Subcutaneous abdominal adipose tissue (tissue), 5 donors: ENCODE data around the gene SPATA3.

Source experiments
- H3K27ac ChIP-seq: one replicate; pipeline ENCODE4 v1.7.0; 2013; ENCODE audit warnings: low read depth, mild to moderate bottlenecking, inconsistent platforms, low read length, moderate library complexity
- H3K27me3 ChIP-seq, 5 donors: one replicate each; pipeline ENCODE4 v1.7.0; 2013; ENCODE audit warnings: low read length in 5 of 5, inconsistent platforms in 1 of 5; ENCODE audit not compliant: control insufficient read depth in 5 of 5, insufficient read depth in 4 of 5
- H3K36me3 ChIP-seq, 5 donors: one replicate each; pipeline ENCODE4 v1.7.0; 2013; ENCODE audit warnings: low read length in 5 of 5; ENCODE audit not compliant: control insufficient read depth in 5 of 5, insufficient read depth in 5 of 5
- H3K4me1 ChIP-seq, 5 donors: one replicate each; pipeline ENCODE4 v1.7.0; 2013; ENCODE audit warnings: low read length in 5 of 5, mild to moderate bottlenecking in 3 of 5, moderate library complexity in 1 of 5; ENCODE audit not compliant: control insufficient read depth in 5 of 5, insufficient read depth in 5 of 5
- H3K4me3 ChIP-seq, 5 donors: one replicate each; pipeline ENCODE4 v1.7.0; 2013; ENCODE audit warnings: low read length in 5 of 5, low read depth in 1 of 5
- H3K9ac ChIP-seq, 5 donors: one replicate each; pipeline ENCODE4 v1.7.0; 2013; ENCODE audit warnings: low read length in 5 of 5, mild to moderate bottlenecking in 4 of 5, moderate library complexity in 3 of 5
- H3K9me3 ChIP-seq, 5 donors: one replicate each; pipeline ENCODE4 v1.7.0; 2013; ENCODE audit warnings: low read length in 5 of 5; ENCODE audit not compliant: control insufficient read depth in 5 of 5
- donor health status: healthy.
- donor health status: healthy.
- donor health status: healthy.
- donor health status: healthy.
- donor health status: healthy.

Gene SPATA3

DNA sequence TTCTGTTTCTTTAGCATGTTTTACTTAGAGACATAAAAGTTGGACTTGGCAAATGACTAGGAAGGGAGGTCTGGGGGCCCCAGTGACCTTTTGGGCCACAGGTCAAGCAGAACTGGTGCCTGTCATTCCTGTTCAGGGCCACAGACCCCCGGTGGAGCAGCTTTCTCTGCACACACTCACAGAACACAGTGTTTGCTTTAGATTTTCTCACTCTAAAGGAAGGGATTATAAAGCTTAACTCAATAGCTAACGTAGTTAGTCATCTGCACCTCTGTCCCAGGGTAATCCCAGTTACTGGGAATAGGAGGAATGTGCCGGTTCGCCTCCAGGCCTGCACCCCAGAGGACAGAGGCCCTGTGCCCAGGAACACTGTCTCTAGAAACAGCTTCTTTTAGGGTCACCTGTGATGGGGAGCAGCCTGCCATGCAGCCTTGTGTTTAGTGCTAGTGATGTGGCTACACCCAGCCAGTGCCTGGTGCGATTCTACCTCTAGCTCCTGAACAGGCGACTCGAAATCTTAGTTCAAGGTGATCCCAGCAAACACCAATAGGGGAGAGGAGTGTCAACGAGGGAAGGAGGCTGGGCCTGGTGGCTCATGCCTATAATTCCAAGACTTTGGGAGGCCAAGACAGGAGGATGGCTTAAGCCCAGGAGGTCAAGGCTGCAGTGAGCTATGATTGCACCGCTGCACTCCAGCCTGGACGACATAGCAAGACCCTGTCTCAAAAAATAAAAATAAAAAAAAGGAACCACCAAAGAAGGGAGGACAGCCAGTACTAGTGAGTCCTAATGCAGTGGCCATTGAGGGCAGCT, 11.6 kb downstream of the SPATA3 start:
- Histone ChIP-seq H3K36me3 (no peaks in the 10 kb centered on the region), H3K9me3 (peaks cover 0 to 2% (median 0%) of the 10 kb centered on the region in 5 donors), H3K9ac (no peak overlapping the region), H3K4me1 (no peaks in the 10 kb centered on the region), H3K4me3 (no peak overlapping the region), H3K27me3 (peaks cover 5 to 24% (median 15%) of the 10 kb centered on the region in 5 donors), H3K27ac (no peak overlapping the region)

DNA sequence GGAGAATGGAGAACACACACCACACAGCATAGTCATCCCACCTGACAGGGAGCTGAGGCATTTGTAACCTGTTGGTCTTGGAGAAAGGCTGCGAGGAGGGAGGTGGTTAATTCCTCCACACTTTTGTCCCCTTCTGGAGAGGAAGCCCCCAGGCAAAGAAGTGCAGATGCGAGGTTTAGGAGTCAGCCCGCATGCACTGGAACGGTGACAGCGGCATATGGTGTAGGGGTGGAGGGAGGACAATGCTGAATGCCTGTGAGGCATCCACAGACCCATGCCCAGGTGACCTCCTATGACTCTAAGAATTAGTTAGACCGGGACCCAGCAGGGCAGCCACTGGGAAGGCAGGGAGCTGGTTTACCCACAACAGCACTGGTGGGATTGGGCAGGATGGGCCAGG, 12.2 kb downstream of the SPATA3 start:
- Histone ChIP-seq H3K4me3 (no peak overlapping the region), H3K9ac (no peak overlapping the region), H3K4me1 (no peaks in the 10 kb centered on the region), H3K36me3 (no peaks in the 10 kb centered on the region), H3K27me3 (peaks cover 0 to 24% (median 10%) of the 10 kb centered on the region in 5 donors), H3K27ac (no peak overlapping the region), H3K9me3 (peaks cover 0 to 2% (median 0%) of the 10 kb centered on the region in 5 donors)

DNA sequence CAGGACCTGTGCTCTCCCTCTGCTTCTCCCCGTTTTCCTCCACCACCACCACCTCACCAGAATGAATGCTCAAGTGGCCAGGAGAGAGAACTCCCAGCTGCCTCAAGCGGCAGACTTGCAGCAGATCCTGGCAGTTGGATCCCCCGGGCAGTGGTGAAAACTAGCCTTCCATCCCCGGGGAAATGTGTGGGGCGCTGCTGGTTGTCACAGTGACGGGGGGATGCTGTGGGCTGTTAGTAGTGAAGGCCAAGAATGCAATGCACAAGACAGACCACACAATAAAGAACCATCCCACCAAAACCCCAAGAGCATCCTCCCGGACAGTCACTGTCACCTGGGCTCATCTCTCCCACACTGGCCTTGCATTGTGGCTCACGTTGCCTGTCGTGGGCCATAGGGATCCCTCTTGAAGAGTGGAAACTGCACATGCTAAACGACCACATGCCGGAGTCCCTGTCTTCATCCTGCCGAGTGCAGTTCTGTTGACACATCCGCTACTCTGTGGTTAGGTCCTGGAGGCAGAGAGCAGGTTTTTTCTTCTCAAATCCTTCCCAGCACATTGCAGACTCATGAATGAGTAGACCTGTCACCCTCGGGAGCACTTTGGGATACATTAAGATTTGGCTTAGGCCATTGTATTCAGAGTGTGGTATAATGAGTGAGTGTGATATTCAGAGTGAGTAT, 13.5 kb downstream of the SPATA3 start:
- H3K27ac ChIP-seq = no peak overlapping the region
- no peaks in the 10 kb centered on the region for H3K36me3 ChIP-seq
- peaks cover 0 to 21% (median 12%) of the 10 kb centered on the region in 5 donors for H3K27me3 ChIP-seq
- no peaks in the 10 kb centered on the region for H3K4me1 ChIP-seq
- H3K9me3 ChIP-seq = peaks cover 0 to 2% (median 0%) of the 10 kb centered on the region in 5 donors
- no peak overlapping the region for H3K9ac ChIP-seq
- no peak overlapping the region for H3K4me3 ChIP-seq

DNA sequence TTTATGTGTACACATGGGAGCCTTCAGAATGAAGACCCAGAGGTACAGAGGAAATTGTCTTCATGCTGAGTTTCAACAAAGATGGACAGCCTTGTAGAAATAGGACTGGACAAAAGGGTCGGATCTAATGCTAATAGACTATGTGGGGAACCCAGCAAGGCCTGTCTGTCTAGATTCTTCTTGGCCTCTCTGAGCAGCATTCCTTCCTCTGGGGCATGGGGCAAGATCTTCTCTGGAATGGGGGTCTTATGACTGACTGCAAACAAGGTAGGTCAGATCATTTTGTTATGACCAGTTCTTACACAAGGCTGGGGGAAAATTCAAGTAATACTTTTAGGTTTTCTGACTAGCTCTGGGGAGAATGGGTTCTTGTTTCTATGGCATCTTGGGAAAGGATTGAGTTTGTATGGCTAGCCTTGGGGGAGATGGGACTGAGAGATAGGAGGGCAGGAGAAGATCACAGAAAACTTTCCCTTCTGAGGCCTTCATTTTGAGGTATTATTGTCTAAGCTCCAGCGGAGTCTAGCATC, 14.3 kb downstream of the SPATA3 start:
- Histone ChIP-seq H3K27me3 (peaks cover 0 to 23% (median 12%) of the 10 kb centered on the region in 5 donors), H3K36me3 (no peaks in the 10 kb centered on the region), H3K4me3 (no peak overlapping the region), H3K9ac (no peak overlapping the region), H3K9me3 (peaks cover 0 to 2% (median 0%) of the 10 kb centered on the region in 5 donors), H3K27ac (no peak overlapping the region), H3K4me1 (no peaks in the 10 kb centered on the region)

DNA sequence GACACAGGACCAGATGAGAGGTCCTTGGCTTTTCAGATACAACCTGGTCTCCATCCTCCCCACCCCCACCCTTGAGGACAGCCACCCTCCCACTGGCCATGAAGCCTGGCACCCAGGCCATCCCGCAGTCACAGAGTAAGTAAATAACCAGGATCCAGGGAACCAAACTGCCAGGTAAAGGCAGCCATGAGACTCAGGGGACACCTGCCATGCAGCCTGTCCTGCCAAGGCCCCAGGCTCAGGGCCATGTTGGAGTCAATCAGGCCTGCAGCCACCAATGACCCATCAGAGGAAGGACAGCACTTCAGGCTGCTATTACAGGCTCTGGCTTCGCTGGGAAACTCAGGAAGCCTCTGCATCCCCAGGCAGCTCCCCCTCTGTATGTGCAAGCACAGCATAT, 15.6 kb downstream of the SPATA3 start:
- no peak overlapping the region for H3K27ac ChIP-seq
- no peak overlapping the region for H3K9ac ChIP-seq
- no peaks in the 10 kb centered on the region for H3K9me3 ChIP-seq
- peaks cover 0 to 25% (median 12%) of the 10 kb centered on the region in 5 donors for H3K27me3 ChIP-seq
- H3K4me3 ChIP-seq = no peak overlapping the region
- no peaks in the 10 kb centered on the region for H3K4me1 ChIP-seq
- H3K36me3 ChIP-seq = no peaks in the 10 kb centered on the region

DNA sequence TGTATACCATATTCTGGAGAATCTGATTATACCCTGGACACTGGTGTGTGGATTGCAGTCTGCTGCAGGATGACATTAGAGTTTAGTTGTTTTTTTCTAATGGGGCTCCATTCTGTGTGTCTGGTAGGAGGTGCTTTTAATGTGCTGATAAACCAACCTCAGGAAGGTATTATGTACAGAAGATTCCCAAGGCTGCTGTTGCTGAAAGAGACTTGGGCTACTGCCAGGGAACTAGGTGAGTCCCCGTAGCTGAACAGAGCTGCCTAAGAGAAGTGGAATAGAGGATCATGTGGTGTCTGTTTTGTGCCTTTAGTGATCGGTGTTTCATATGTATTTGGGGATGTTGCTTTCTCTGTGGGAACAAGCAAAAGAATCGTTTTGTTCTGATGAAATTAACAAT, 16.5 kb downstream of the SPATA3 start:
- Histone ChIP-seq H3K4me1 (no peaks in the 10 kb centered on the region), H3K36me3 (no peaks in the 10 kb centered on the region), H3K27me3 (peaks cover 0 to 27% (median 15%) of the 10 kb centered on the region in 5 donors), H3K9ac (no peak overlapping the region), H3K27ac (no peak overlapping the region), H3K9me3 (no peaks in the 10 kb centered on the region), H3K4me3 (no peak overlapping the region)

DNA sequence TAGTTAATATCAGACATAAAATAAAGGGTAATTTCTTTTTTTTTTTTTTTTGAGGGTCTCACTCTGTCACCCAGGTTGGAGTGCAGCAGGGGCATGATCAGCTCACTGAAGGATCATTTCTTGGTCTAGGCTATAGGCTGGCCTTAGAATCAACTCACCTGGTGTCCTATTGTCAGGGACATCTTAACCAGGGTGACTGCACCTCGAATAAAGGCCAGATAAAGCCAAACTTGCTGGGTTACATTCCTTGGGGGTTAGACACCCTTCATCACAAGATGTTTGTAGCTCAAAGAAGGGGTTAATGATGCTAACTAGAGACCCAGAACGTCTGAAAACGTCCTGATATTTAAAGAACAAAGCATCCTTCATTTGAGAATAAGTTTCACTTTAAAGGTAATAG, 17.9 kb downstream of the SPATA3 start:
- Histone ChIP-seq H3K9me3 (no peaks in the 10 kb centered on the region), H3K27me3 (peaks cover 0 to 21% (median 6%) of the 10 kb centered on the region in 5 donors), H3K4me3 (no peak overlapping the region), H3K4me1 (no peaks in the 10 kb centered on the region), H3K27ac (no peak overlapping the region), H3K36me3 (no peaks in the 10 kb centered on the region), H3K9ac (no peak overlapping the region)

DNA sequence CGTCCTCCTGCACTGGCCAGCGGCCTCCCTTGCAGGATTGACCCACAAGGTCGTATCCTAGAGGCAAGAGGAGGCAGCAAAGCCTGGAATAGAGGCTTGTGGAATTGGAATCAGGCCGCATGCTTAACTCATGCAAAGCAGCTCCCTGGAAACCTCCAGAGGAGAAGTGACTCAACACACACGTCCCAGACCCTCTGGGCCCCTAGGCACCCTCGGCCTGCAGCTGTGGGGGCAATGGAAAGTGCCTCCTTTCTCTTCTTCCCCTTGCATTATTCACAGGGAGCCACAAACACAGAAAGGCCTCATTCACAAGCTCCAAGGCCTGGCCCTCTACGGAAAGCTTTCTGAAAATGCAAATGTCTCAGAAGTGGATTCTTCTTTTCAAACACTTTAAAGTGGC, 19.6 kb downstream of the SPATA3 start:
- no peak overlapping the region for H3K9ac ChIP-seq
- H3K9me3 ChIP-seq = no peaks in the 10 kb centered on the region
- H3K36me3 ChIP-seq = no peaks in the 10 kb centered on the region
- no peaks in the 10 kb centered on the region for H3K4me1 ChIP-seq
- H3K4me3 ChIP-seq = no peak overlapping the region
- no peak overlapping the region for H3K27ac ChIP-seq
- peaks cover 0 to 17% (median 6%) of the 10 kb centered on the region in 5 donors for H3K27me3 ChIP-seq

DNA sequence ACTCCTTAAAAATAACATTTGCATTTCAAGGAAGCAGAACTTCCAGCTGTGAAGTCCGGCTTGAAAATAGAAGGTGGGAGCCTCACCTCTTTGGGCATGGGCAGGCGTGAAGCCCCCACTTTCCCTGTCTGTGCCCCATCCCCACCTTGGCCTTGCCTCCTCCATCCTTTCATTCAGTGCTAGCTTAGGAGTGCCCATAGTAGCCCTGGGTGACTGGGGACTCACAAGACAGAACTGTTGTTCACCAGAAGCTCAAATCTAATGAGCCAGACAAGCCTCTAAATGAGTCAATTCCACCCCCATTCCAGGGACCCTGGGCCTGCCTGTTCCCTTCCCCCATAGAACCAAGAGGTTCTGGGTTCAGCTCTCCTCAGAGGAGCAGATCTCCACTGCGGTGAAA, 20.0 kb downstream of the SPATA3 start:
- no peaks in the 10 kb centered on the region for H3K4me1 ChIP-seq
- H3K27ac ChIP-seq = no peak overlapping the region
- no peak overlapping the region for H3K9ac ChIP-seq
- peaks cover 0 to 17% (median 6%) of the 10 kb centered on the region in 5 donors for H3K27me3 ChIP-seq
- H3K4me3 ChIP-seq = no peak overlapping the region
- no peaks in the 10 kb centered on the region for H3K36me3 ChIP-seq
- peaks cover 0 to 2% (median 0%) of the 10 kb centered on the region in 5 donors for H3K9me3 ChIP-seq
